Lower leg skin (tissue), 3 donors: Measurements from ENCODE around the gene TAF1B.

Experiments
- POLR2A ChIP-seq, 2 donors: fragments of 450-650 bp; IDR thresholded peaks; one replicate each; pipeline ENCODE4 v1.6.1; 2016 to 2017; ENCODE audit warnings: antibody characterized with exemption in 2 of 2, mild to moderate bottlenecking in 1 of 2, moderate library complexity in 1 of 2
- TF ChIP-seq, protein P1 (sequence below), 3 donors: fragments of 450-650 bp; IDR thresholded peaks; one replicate each; pipeline ENCODE4 v1.5.1; 2016; ENCODE audit warnings: antibody characterized with exemption in 3 of 3, mild to moderate bottlenecking in 3 of 3, moderate library complexity in 2 of 3

DNA sequence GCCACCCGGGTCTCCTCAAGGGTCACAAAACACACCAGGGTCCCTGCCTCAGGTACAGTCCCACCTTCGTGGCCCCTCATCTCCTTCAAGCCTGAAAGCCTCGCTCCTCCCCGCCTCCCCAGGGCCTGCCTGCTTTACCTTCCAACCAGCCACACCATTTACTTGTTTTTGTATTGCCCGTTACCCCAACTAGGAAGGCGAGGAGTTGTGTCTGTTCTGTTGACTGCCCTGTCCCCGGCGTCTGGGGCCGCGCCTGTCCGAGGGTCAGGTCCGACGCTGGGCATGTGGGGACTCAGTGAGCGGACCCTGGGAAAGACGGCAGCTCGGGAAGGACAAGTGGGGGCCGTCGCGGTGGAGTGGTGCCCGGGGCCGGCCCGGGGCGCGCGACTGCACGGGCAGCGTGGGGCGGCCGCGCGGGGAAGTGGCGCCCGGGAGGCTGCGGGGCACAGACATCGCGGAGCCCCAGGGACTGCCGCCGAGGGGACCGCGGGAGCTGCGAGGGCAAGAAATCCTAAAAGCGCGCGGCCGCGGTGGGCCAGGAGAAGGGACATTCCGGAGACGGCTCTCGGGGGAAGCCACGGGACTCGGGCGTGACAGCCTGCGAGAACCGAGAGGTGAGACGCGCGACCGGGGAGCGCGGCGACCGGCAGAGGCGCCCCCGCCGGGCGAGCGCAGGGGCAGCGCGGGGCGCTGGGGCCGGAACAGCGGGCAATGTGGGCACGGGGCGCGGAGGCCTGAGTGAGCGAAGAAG is 107.4 kb downstream of the TAF1B start:
- TF ChIP-seq, protein P1, sequence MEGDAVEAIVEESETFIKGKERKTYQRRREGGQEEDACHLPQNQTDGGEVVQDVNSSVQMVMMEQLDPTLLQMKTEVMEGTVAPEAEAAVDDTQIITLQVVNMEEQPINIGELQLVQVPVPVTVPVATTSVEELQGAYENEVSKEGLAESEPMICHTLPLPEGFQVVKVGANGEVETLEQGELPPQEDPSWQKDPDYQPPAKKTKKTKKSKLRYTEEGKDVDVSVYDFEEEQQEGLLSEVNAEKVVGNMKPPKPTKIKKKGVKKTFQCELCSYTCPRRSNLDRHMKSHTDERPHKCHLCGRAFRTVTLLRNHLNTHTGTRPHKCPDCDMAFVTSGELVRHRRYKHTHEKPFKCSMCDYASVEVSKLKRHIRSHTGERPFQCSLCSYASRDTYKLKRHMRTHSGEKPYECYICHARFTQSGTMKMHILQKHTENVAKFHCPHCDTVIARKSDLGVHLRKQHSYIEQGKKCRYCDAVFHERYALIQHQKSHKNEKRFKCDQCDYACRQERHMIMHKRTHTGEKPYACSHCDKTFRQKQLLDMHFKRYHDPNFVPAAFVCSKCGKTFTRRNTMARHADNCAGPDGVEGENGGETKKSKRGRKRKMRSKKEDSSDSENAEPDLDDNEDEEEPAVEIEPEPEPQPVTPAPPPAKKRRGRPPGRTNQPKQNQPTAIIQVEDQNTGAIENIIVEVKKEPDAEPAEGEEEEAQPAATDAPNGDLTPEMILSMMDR (IDR thresholded peaks at IDR 0.05), result no peak
- TF ChIP-seq POLR2A (IDR thresholded peaks at IDR 0.05), result no peak
